IPS DF 4.7 (cell line): Measurements from ENCODE around the gene CELF6.

Experiments used
- DNase-seq: peaks from one replicate; pipeline ENCODE4 v3.0.0-alpha.2; 2013; ENCODE audit warnings: low spot score; ENCODE audit errors: extremely low read depth

The CELF6 gene

GRCh38 chr15:72319985-72320671 lies at the start of gene CELF6:
Gene CELF6, minus strand, starts transcription at chr15:72320157. Its CDS starts 283 bp downstream, at chr15:72319874.
- DNase-seq: no peak

GRCh38 chr15:72368899-72369298 lies 48.9 kb upstream of the CELF6 start:
- no peak for DNase-seq

GRCh38 chr15:72368325-72368724 lies 48.4 kb upstream of the CELF6 start:
- no peak for DNase-seq

- no peak for DNase-seq
These were observed 45.9 kb upstream of the CELF6 start for GRCh38 chr15:72365844-72366243.

GRCh38 chr15:72361176-72361575 lies 41.2 kb upstream of the CELF6 start:
- no peak for DNase-seq

GRCh38 chr15:72358650-72359171 lies 38.8 kb upstream of the CELF6 start:
- no peak for DNase-seq

DNA sequence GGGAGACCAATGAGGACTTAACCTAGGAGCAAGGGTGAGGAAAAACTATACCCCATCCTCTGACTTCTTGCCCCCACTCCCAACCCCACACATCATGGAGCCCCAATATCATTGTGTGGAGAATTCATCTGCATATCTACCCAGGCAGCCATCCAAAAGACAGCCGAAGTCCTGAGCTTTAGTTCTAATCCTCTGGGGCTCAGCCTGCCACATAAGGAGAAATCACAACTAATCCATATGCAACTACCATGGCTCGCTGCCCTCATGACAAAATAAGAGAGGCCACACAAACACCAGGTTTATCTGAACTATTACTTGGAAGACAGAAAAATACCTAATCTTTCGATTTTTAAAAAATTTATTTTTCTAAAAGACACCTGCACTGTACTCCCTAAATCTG lies 38.2 kb upstream of the CELF6 start:
- no peak for DNase-seq

DNA sequence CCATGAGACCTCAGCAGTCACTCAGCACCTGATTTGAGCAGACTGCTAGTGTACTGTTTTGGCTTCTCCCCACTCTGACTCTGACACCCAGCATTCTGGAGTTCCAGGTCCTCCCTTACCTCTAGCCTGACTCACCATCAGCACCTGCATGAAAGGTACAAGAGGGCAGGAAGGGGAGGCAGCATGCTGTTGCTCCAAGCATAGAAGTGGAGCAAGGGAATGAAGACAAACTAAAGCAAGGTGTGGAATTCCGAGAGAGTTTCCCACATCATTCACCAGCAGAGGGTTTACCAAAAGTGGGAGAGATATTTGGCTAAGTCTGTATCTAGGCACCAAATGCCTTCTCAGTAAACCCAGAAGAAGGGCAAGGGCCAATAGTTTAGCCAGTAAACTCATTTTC lies 34.5 kb upstream of the CELF6 start:
- no peak for DNase-seq

DNA sequence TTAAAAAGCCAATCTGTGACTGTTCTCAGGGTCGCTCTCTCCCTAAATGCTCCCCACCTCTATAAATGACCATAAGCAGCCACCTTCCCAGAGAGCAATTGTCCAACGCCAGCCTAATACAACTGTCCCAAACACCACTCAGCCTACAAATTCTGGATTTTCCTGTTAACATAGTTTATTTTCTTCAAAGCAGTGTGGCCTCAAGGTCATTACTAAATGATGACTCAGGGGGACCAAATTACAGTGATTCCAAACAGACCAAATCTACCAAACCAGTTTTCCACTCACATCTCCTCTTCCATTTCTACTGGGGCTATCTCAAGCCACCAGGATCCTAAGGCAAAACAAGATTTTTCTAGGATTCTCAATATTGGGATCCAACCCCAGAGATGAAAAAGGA lies 33.3 kb upstream of the CELF6 start:
- no peak for DNase-seq

- DNase-seq: no peak
These were observed 25.8 kb upstream of the CELF6 start for GRCh38 chr15:72345806-72346205.

- DNase-seq: no peak
These were observed 25.3 kb upstream of the CELF6 start for GRCh38 chr15:72345280-72345679.

DNA sequence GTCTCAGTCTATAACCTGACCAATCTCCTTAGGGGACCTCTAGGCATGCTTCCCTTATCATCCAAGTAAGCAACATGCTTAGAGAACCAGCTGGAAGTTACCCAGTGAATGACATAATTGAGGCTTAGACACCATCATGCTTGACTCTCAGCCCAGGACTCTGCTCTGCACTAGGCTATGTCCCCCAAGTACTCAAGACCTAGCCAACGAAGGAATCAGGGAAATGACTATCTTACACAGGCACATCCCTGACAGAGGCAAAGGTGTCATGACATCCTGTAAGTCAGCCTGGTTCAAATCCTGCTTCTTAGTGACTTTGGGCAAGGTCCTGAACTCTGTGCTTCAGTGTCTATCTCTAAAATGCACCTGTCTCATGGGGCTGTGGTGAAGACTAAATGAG lies 24.6 kb upstream of the CELF6 start:
- no peak for DNase-seq

- DNase-seq: no peak
These were observed 22.4 kb upstream of the CELF6 start for GRCh38 chr15:72342385-72342784.

DNA sequence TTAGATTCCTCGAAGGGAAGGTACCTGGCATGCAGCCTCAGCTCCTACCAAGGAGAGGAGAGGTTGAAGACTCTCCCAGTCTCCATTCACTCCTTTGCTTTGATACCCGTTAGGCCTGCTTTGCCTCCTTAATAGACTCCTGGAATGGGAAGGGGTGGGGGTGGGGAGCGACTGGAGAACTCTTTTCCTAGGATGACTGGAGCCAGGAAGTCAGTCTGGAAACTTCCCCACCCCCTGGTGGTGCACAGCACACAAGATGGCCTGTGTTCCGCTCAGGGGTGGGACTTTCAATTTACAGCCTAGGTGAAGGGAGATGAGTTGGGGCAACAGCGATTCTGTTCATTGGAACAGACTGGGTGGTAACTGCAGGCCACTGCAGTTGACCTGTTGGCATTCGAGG lies 21.4 kb upstream of the CELF6 start:
- no peak for DNase-seq

DNA sequence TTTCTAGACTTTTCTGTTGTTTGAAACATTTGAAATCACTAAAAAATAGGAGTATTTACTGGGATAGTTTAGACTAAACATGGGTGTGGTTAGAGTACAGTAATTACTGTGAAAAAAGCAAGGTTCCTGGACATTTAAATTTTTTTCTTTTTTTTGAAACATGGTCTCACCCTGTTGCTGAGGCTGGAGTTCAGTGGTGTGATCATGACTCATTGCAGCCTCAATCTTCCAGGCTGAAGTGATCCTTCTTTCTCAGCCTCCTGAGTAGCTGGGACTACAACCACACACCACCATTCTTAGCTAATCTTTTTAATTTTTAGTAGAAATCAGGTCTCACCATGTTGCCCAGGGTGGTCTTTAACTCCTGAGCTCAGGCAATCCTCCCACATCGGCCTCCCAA lies 20.4 kb upstream of the CELF6 start:
- no peak for DNase-seq

DNA sequence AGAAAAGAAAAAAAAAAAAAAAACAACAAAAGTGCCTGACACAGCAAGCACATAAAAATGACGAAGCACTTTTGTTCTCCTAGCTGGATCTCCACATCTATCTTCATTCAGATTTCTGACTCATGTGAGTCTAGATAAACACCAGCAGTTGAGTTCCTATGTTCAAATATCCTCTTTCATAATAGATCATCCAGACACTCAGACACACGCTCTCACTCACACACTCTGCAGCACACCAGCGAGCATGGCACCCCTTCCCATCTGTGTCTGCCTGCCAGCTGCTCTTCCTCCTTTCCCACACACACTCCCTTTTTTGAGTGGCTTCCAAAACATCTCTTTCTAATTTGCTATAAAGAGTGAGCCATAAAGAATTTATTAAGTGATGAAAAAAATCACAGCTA lies 19.8 kb upstream of the CELF6 start:
- no peak for DNase-seq

- no peak for DNase-seq
These were observed 18.8 kb upstream of the CELF6 start for GRCh38 chr15:72338617-72339321.

DNA sequence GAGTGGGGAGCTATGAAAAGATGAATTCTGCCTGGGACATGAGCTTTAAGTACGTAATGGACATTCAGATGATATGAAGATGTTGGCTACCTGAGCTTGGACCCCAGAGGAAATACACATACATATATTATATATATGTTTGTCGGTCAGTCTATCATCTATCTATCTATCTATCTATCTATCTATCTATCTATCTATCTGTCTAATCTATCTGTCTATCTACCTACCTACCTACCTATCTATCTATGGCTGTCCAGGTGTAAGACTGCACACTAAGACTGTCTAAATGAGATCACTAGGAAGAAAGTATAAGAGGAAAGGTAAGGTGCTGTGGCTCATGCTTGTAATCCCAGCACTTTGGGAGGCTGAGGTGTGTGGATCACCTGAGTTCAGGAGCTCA lies 18.2 kb upstream of the CELF6 start:
- no peak for DNase-seq

DNA sequence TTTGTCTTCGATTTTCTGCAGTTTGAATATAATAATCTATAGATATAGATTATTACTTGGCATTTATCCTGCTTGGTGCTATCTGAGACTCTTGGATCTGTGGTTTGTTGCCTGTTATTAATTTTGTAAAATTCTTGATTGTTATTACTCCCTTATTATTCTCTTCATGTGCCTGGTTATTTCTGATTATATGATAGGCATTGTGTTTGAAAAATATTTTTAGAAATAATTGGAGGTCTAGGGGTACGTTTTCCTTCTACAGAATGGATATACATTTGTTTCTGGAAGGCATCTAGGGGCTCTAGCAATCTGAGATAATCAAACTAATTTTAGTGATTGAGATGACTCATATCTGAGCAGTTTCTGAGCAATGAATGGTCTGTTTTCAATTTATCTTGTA lies 14.9 kb upstream of the CELF6 start:
- DNase-seq: no peak

DNA sequence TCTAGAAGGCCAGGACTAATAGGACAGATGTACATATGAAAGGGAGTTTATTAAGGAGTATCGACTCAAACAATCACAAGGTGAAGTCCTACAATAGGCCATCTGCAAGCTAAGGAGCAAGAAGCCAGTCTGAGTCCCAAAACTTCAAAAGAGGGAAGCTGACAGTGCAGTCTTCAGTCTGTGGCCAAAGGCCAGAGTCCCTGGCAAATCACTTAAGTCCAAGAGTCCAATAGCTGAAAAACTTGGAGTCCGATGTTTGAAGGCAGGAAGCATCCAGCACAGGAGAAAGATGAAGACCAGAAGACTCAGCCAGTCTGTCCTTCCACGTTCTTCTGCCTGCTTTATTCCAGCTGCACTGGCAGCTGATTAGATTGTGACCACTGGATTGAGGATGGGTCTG lies 11.1 kb upstream of the CELF6 start:
- DNase-seq: no peak

GRCh38 chr15:72323752-72324151 lies 3.8 kb upstream of the CELF6 start:
- DNase-seq: no peak

- DNase-seq: no peak
These were observed 485 bp downstream of the CELF6 start for GRCh38 chr15:72319360-72319984.
